GM12891 (cell line): Measurements from ENCODE around the gene DACH1.

ENCODE experiments used
- DNase-seq: peaks from one replicate; pipeline ENCODE4 v3.0.0; 2011; ENCODE audit warnings: low spot score; ENCODE audit not compliant: insufficient read length
- FAIRE-seq: peaks from 2 replicates; lab custom pipeline; 2011; peaks lifted over from hg19 to GRCh38; lab: Jason Lieb, UNC
- PAX5 ChIP-seq: IDR thresholded peaks from 2 replicates; pipeline ENCODE4 v1.6.1; 2011; ENCODE audit warnings: low read length, moderate library complexity, mild to moderate bottlenecking; ENCODE audit not compliant: insufficient read depth, severe bottlenecking
- POLR2A ChIP-seq: IDR thresholded peaks from 2 replicates; pipeline ENCODE4 v1.6.1; 2011; ENCODE audit warnings: low read depth, low read length, control low read depth
- POLR2AphosphoS5 ChIP-seq: IDR thresholded peaks from 2 replicates; pipeline ENCODE4 v1.6.1; 2011; ENCODE audit warnings: low read depth, low read length, control low read depth
- POU2F2 ChIP-seq: IDR thresholded peaks from 2 replicates; pipeline ENCODE4 v1.6.1; 2011; ENCODE audit warnings: low read depth, mild to moderate bottlenecking, control low read depth, low read length, moderate library complexity
- SPI1 ChIP-seq: IDR thresholded peaks from 2 replicates; pipeline ENCODE4 v1.6.1; 2011; ENCODE audit warnings: low read depth, low read length, control low read depth
- TAF1 ChIP-seq: IDR thresholded peaks from 2 replicates; pipeline ENCODE4 v1.6.1; 2011; ENCODE audit warnings: low read depth, low read length, control low read depth

The DACH1 gene

DNA sequence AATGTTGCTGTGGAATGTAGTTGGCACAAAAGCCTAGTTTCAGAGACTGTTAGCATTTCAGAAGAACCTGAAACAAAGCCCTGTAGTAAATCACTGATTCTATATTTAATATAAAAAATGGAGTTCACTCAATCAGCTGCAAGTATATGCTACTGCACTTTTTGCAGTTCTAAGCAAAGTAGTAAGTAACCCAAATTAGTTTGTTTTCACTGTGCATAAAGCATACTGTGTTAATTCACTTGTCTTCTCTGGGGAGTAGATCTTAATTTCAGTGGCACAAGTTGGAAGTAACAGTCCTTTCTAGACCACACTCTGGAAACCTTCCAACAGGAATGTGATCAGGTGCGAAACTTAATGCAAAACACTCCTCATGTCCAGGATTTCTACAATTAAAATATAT is 139.3 kb downstream of the DACH1 start:
- FAIRE-seq, result no peak
- TF ChIP-seq SPI1 (no peak), POLR2A (no peak), POLR2AphosphoS5 (no peak), POU2F2 (no peak), PAX5 (no peak), TAF1 (no peak)
- DNase-seq, result no peak

DNA sequence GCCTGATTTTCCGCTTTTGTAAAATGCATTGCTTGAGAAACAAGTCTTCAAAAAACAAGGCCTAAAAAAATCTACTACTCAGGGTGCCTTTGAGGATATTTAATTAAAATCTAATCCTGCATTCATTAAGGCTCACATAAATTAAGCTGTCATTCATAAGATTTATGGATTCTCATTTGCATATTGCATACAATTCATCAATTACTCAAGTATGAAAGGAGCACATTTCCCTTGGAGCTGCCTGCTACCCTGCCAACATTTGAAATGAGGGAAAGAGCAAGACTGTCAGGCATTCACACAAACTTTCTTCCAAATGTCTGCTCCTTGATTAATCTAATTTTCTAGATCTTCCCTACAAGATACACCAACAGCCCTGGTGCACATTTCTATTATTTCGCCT is 140.0 kb downstream of the DACH1 start:
- no peak for DNase-seq
- no peak for TF ChIP-seq SPI1
- no peak for TF ChIP-seq TAF1
- TF ChIP-seq POLR2AphosphoS5, result no peak
- no peak for TF ChIP-seq POU2F2
- TF ChIP-seq PAX5, result no peak
- no peak for TF ChIP-seq POLR2A
- FAIRE-seq, result no peak

DNA sequence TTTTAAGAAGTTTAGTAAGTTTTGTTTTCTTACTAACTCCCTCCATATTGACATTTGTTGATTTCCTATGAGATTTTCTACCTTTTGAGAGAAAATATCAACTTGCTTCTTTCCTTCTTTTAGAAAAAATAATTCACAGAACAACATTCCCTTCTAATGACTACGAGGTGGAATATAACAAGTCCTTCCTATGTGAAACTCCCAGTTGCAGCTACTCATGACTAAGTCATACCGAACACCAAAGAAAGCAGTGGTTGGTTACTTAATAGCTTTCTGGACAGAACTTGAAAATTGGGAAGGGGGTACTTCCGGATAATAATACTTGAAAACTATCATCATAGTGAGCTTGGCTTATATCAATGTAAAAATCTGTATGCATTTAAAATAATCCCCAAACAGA is 144.8 kb downstream of the DACH1 start:
- TF ChIP-seq POLR2AphosphoS5 (no peak), POU2F2 (no peak), POLR2A (no peak), PAX5 (no peak), SPI1 (no peak), TAF1 (no peak)
- FAIRE-seq (no peak), DNase-seq (no peak)

DNA sequence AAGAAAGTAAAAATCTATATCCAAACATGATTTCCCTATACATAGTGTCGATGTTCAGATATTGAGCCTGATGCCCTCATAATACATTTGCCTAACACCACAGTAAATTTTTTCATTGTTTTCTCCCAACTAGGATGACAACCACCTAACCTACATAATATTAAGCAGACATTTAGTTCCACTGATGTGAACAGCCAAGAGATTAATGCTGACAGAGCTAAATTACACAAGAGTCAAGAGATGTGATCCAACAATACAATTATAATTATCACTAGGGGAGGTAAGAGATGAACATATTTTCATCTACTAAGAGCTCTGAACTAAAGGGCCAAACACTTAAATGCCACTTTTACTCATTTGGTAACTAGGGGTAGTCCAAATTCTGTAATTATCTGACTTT is 145.9 kb downstream of the DACH1 start:
- FAIRE-seq (no peak), DNase-seq (no peak)
- TF ChIP-seq TAF1 (no peak), POU2F2 (no peak), POLR2A (no peak), SPI1 (no peak), PAX5 (no peak), POLR2AphosphoS5 (no peak)

DNA sequence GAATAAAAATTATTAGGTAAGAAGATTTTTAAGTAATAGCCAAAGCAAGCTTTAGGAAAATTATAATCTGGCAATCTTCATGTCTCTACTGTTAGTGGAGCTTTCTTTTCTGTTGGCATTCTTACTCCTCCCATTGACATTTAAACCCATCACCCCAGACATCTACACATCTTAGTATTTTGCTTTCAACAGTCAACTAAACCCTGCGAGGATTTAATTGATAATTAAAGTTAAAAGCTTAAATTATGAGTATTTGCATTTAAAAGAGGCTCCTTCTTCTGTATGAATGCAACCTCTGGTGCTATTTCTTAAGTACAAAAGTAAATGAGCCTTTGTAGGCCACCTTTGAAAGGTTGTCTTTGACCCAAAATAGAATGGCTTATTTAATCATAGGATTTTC is 148.1 kb downstream of the DACH1 start:
- no peak for FAIRE-seq
- no peak for DNase-seq
- TF ChIP-seq POLR2A (no peak), PAX5 (no peak), POU2F2 (no peak), SPI1 (no peak), TAF1 (no peak), POLR2AphosphoS5 (no peak)

DNA sequence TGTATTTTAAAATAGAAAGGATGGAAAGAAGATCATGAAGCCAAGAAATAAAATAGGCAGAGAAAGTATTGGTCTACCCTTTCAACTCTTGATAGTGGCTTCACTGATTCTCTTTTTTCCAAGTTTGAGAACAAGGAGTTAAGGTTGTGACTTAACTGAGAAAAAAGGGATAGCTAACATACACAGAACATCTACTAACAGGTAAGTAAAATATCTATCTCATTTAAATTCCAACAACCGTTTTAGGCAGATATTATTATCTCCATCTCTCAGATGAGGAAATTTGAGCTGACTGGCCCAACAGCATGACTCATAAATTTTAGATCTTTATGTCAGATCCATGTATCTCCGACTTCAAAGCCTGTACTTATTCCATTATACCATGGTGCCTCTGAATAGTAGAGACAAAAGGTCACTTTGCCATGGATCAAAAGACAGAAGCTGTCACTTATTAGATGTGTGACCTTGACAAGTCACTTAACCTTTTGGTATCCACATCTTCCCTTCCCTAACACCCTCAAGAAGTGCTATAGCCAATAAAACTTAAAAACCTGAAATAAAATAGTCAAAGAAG is 152.1 kb downstream of the DACH1 start:
- FAIRE-seq (no peak), DNase-seq (no peak)
- TF ChIP-seq POLR2AphosphoS5 (no peak), PAX5 (no peak), POU2F2 (no peak), POLR2A (no peak), TAF1 (no peak), SPI1 (no peak)

- no peak for FAIRE-seq
Observed at GRCh38 chr13:71712988-71713653, 153.9 kb downstream of the DACH1 start.

GRCh38 chr13:71704656-71705055 is 162.3 kb downstream of the DACH1 start:
- no peak for DNase-seq
- TF ChIP-seq POLR2A (no peak), SPI1 (no peak), PAX5 (no peak), TAF1 (no peak), POU2F2 (no peak), POLR2AphosphoS5 (no peak)
- FAIRE-seq, result no peak

More at GRCh38 chr13:71712988-71713653, 153.9 kb downstream of the DACH1 start:
- no peak for DNase-seq
- TF ChIP-seq POLR2AphosphoS5 (no peak), POU2F2 (no peak), PAX5 (no peak), POLR2A (no peak), TAF1 (no peak)

- TF ChIP-seq SPI1, result no peak
- TF ChIP-seq POLR2AphosphoS5, result no peak
- no peak for TF ChIP-seq PAX5
- no peak for TF ChIP-seq POLR2A
- no peak for TF ChIP-seq POU2F2
- no peak for TF ChIP-seq TAF1
- DNase-seq (no peak), FAIRE-seq (no peak)
Observed at GRCh38 chr13:71703138-71703537, 163.9 kb downstream of the DACH1 start.

GRCh38 chr13:71702253-71702652 is 164.8 kb downstream of the DACH1 start:
- DNase-seq, result no peak
- FAIRE-seq, result no peak
- no peak for TF ChIP-seq POLR2AphosphoS5
- TF ChIP-seq POU2F2, result no peak
- TF ChIP-seq SPI1, result no peak
